ENCODE data around the gene PNPLA2.

The PNPLA2 gene

GRCh38 chr11:818396-819128, at the start of gene PNPLA2:
TSS of gene PNPLA2 (plus strand) at chr11:818914. CDS start at chr11:819719, 805 bp downstream.
- no peak for DNase-seq

- DNase-seq: no peak
Observed at GRCh38 chr11:769887-770641, 48.6 kb upstream of the PNPLA2 start.

GRCh38 chr11:770642-771616, 47.8 kb upstream of the PNPLA2 start:
- no peak for DNase-seq

GRCh38 chr11:771617-772204, 47.0 kb upstream of the PNPLA2 start:
- no peak for DNase-seq

- no peak for DNase-seq
Observed at GRCh38 chr11:772429-773390, 46.0 kb upstream of the PNPLA2 start.

- DNase-seq: no peak
Observed at GRCh38 chr11:773425-773824, 45.3 kb upstream of the PNPLA2 start.

- no peak for DNase-seq
Observed at GRCh38 chr11:773830-774229, 44.9 kb upstream of the PNPLA2 start.

GRCh38 chr11:774873-775592, 43.7 kb upstream of the PNPLA2 start:
- no peak for DNase-seq

GRCh38 chr11:776263-776560, 42.5 kb upstream of the PNPLA2 start:
- DNase-seq: no peak

- peak; percentile 76 for DNase-seq
Observed at GRCh38 chr11:776561-777287, 42.0 kb upstream of the PNPLA2 start.

- peak; percentile 98 for DNase-seq
Observed at GRCh38 chr11:777288-778255, 41.1 kb upstream of the PNPLA2 start, which contains the start of gene GATD1. TSS of gene GATD1 (minus strand) at chr11:777487. CDS start at chr11:777462, 25 bp downstream.

- no peak for DNase-seq
Observed at GRCh38 chr11:778976-779954, 39.4 kb upstream of the PNPLA2 start.

- DNase-seq: no peak
Observed at GRCh38 chr11:779955-780532, 38.7 kb upstream of the PNPLA2 start.

- no peak for DNase-seq
Observed at GRCh38 chr11:782264-783174, 36.2 kb upstream of the PNPLA2 start.

GRCh38 chr11:783581-784015, 35.1 kb upstream of the PNPLA2 start:
- no peak for DNase-seq

Data from activated CD8-positive, alpha-beta memory T cell treated with anti-CD3 and anti-CD28 coated beads, Interleukin-2, amount 50 U/mL, for 48 hours (primary cell).